Activated T-cell treated with anti-CD3 and anti-CD28 coated beads, Interleukin-2, amount 50 U/mL, for 1 hour (primary cell): ENCODE results near the gene LIFR.

Source experiments
- DNase-seq: peaks from one replicate; pipeline ENCODE4 v3.0.0-alpha.2; 2020

LIFR gene

GRCh38 chr5:38463634-38464521, 92.6 kb downstream of the LIFR start:
- no peak for DNase-seq

- DNase-seq = no peak
These were observed 93.3 kb downstream of the LIFR start for GRCh38 chr5:38462976-38463633.

GRCh38 chr5:38458174-38458573, 98.3 kb downstream of the LIFR start:
- DNase-seq = no peak

- no peak for DNase-seq
These were observed 99.6 kb downstream of the LIFR start for GRCh38 chr5:38456657-38457399.

GRCh38 chr5:38455796-38456330, 100.6 kb downstream of the LIFR start:
- DNase-seq = no peak

- no peak for DNase-seq
These were observed 102.5 kb downstream of the LIFR start for GRCh38 chr5:38453921-38454320.

- DNase-seq = peak; percentile 28
These were observed 102.9 kb downstream of the LIFR start for GRCh38 chr5:38453506-38453905.

- DNase-seq = no peak
These were observed 104.2 kb downstream of the LIFR start for GRCh38 chr5:38452201-38452600.

- no peak for DNase-seq
These were observed 105.2 kb downstream of the LIFR start for GRCh38 chr5:38451074-38451725.

- no peak for DNase-seq
These were observed 105.8 kb downstream of the LIFR start for GRCh38 chr5:38450627-38451026.

- DNase-seq = no peak
These were observed 107.7 kb downstream of the LIFR start for GRCh38 chr5:38448568-38449350.

- no peak for DNase-seq
These were observed 108.7 kb downstream of the LIFR start for GRCh38 chr5:38447786-38448185.

GRCh38 chr5:38447056-38447455, 109.4 kb downstream of the LIFR start:
- no peak for DNase-seq

- no peak for DNase-seq
These were observed 110.4 kb downstream of the LIFR start for GRCh38 chr5:38446029-38446522.

- DNase-seq = no peak
These were observed 110.9 kb downstream of the LIFR start for GRCh38 chr5:38445374-38446028.

- DNase-seq = no peak
These were observed 113.1 kb downstream of the LIFR start for GRCh38 chr5:38443390-38443789.

GRCh38 chr5:38442247-38442573, 114.2 kb downstream of the LIFR start:
- DNase-seq = no peak

- peak; percentile 74 for DNase-seq
These were observed 114.8 kb downstream of the LIFR start for GRCh38 chr5:38441453-38442246.

GRCh38 chr5:38438757-38439156, 117.7 kb downstream of the LIFR start:
- no peak for DNase-seq

- DNase-seq = no peak
These were observed 121.3 kb downstream of the LIFR start for GRCh38 chr5:38434966-38435705.
